Duodenal mucosa (tissue), 2 donors: ENCODE results near the gene ALDH4A1.

ENCODE experiments used
- H3K27ac ChIP-seq: one replicate; pipeline ENCODE4 v1.7.0; 2013; ENCODE audit warnings: low read depth, low read length
- H3K27me3 ChIP-seq, 2 donors: one replicate each; pipeline ENCODE4 v1.7.0; 2013; ENCODE audit warnings: low read length in 2 of 2, control low read depth in 1 of 2; ENCODE audit not compliant: insufficient read depth in 2 of 2, control insufficient read depth in 1 of 2
- H3K36me3 ChIP-seq, 2 donors: one replicate each; pipeline ENCODE4 v1.7.0; 2013; ENCODE audit warnings: low read length in 2 of 2, control low read depth in 1 of 2; ENCODE audit not compliant: insufficient read depth in 2 of 2, control insufficient read depth in 1 of 2
- H3K4me1 ChIP-seq, 2 donors: one replicate each; pipeline ENCODE4 v1.7.0; 2013; ENCODE audit warnings: low read length in 2 of 2, control low read depth in 1 of 2; ENCODE audit not compliant: insufficient read depth in 2 of 2, control insufficient read depth in 1 of 2
- H3K4me3 ChIP-seq, 2 donors: one replicate each; pipeline ENCODE4 v1.7.0; 2013; ENCODE audit warnings: low read length in 2 of 2, low read depth in 1 of 2
- H3K9ac ChIP-seq, 2 donors: one replicate each; pipeline ENCODE4 v1.7.0; 2013; ENCODE audit warnings: low read length in 2 of 2, low read depth in 1 of 2
- H3K9me3 ChIP-seq, 2 donors: one replicate each; pipeline ENCODE4 v1.7.0; 2013; ENCODE audit warnings: low read length in 2 of 2, control low read depth in 1 of 2; ENCODE audit not compliant: control insufficient read depth in 1 of 2

ALDH4A1 gene

DNA sequence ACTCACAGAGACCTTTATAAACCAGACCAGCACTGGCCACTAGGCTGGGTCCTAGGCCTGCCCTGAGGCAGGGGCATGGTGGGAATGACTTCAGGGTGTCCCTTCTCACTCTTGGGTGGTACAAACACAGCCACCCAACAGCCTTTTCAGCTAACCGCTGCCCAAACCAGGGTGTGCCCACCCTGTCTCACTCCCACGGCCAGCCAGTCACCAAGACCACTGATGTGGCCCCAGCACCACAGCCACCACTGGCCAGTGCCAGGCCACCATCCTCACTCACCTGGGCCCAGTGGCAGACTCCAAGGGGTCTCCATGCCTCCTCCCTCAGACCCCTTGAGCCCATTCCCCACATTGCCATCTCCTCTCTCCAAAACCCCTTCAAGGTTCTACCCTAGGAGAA lies 70.7 kb downstream of the ALDH4A1 start:
- Histone ChIP-seq H3K27me3 (peaks cover 9 to 16% of the 10 kb centered on the region in 2 donors), H3K9me3 (no peaks in the 10 kb centered on the region), H3K4me3 (no peak overlapping the region), H3K9ac (no peak overlapping the region), H3K36me3 (no peaks in the 10 kb centered on the region), H3K27ac (no peak overlapping the region), H3K4me1 (no peaks in the 10 kb centered on the region)

DNA sequence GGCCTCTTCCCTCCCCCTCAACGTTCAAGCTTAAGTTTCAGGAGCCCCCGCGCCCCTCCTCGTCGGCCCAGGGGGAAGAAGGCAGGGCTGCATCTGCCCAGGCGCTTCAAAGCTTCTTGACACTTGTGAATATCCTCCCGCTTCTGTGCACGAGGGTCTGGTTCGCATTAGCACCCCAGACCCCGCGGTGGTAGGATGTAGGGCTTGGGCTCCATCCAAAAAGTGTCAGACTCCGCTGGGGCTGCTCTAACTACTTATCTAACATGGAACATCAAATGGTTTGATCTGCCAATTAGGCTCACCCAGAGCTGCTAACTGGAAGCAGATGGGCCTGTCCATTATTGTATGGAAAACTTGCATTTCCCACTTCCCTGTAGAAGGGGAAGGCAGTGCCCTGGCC lies 71.8 kb downstream of the ALDH4A1 start:
- Histone ChIP-seq H3K9me3 (no peaks in the 10 kb centered on the region), H3K9ac (no peak overlapping the region), H3K27ac (no peak overlapping the region), H3K36me3 (no peaks in the 10 kb centered on the region), H3K27me3 (peaks cover 12 to 19% of the 10 kb centered on the region in 2 donors), H3K4me3 (no peak overlapping the region), H3K4me1 (no peaks in the 10 kb centered on the region)

DNA sequence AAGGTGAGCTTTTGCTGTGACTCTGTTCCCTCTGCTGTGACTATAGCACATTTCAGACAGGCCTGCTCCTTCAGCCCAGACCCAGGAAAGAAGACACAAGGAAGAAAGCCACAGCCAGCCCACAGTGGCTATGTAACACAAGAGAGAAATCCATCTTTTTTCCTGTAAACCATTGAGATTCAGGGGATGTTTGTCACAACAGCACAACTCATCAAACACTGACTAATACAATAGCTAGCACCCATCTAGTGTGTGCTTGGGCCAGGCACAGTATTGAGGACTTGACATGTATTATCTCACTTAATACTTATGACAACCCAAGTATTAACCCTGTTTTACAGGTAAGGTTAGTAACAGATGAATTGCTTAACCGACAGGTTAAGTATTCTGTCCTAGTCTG lies 72.7 kb downstream of the ALDH4A1 start:
- Histone ChIP-seq H3K4me1 (no peaks in the 10 kb centered on the region), H3K27me3 (peaks cover 9 to 10% of the 10 kb centered on the region in 2 donors), H3K36me3 (no peaks in the 10 kb centered on the region), H3K27ac (no peak overlapping the region), H3K9ac (no peak overlapping the region), H3K9me3 (no peaks in the 10 kb centered on the region), H3K4me3 (no peak overlapping the region)

DNA sequence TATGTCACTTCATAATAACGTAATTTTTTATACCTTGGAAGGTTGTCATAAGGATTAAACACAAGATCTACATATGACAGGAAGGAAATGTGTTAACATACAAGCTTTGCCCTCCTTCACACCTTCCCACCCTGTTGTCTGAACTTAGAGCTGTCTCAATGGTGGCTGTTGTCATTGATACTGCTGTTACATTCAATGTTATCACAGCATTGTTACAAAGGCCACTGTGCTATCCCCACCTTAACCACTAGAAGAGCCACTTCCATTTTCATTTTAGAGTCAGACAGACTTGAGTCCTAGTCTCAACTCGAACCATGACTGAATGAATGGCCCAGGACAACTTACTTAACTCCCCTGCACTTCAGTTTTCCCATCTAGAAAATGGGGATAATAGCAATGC lies 74.1 kb downstream of the ALDH4A1 start:
- Histone ChIP-seq H3K27me3 (peaks cover 4 to 9% of the 10 kb centered on the region in 2 donors), H3K4me1 (no peaks in the 10 kb centered on the region), H3K9ac (no peak overlapping the region), H3K4me3 (no peak overlapping the region), H3K9me3 (no peaks in the 10 kb centered on the region), H3K27ac (no peak overlapping the region), H3K36me3 (no peaks in the 10 kb centered on the region)

DNA sequence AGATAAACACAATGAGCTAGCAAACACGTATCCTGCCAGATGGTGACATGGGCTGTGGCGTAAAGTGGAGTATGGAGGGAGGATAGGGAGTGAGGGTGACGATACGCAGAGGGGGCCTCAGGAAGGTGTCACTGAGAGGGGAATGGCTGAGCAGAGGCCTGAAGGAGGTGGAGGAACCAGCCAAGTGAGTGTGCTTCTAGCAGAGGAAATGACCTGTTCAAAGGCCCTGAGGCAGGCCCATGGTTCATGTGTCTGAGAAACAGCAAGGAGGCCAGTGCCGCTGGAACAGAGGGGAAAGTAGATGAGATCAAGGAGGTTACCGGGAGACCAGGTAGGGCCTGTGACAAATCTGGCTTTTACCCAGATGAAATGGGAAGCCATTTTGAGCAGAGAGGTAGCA lies 78.9 kb downstream of the ALDH4A1 start:
- peaks cover 15 to 22% of the 10 kb centered on the region in 2 donors for H3K27me3 ChIP-seq
- H3K27ac ChIP-seq = no peak overlapping the region
- H3K9me3 ChIP-seq = no peaks in the 10 kb centered on the region
- H3K4me3 ChIP-seq = no peak overlapping the region
- no peak overlapping the region for H3K9ac ChIP-seq
- no peaks in the 10 kb centered on the region for H3K36me3 ChIP-seq
- no peaks in the 10 kb centered on the region for H3K4me1 ChIP-seq
